Measurements from ENCODE around the gene ZNF445. TPM values are rescaled to one million over a fixed set of nuclear protein-coding genes. Genes with fewer than 3 reads are reported as not detected.
"Not testable (repeated sequence)": the region's sequence is repeated elsewhere in the genome, so short reads cannot be mapped to it uniquely, and the experiment has no call there.

Gene ZNF445
- total RNA-seq: 10 to 100 TPM; 17.9 to 24.0 TPM

DNA sequence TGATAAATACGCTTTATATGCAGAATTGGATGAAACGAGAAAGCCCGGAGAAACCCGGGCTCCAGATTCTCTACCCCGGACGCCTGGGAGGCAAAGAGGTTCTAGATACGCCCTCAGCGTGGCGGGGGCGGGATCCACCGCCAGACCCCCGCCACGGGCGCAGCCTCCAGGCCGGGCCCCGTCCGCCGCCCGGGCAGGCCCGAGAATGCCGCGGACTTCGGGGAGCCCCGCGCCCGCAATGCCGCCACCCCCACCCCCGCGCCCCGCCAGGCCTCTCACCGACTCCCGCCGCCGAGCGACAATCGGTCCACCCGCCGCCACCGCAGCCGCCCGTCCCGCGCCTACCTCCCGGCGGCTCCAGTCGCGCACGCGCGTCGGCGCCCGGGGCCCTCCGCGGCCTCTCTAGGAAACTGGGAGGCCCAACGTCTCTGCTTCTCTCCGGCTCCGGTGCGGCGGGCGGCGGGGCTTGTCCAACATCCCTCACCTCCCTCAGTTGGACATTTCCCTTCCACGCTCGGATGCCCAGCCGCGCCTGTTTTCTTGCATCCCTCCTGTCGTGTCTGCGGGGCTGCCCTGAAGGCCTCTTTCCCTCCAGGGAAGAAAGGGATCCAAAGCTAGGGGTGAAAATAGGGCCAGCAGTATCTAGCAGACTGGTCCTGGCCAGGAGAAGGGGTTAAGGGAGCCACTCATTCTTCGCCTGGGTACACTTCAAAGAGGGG, at the start of gene ZNF445:
ZNF445 (minus strand) TSS at position 359 of the 719 bp plus-strand sequence. CDS start 22,121 bp downstream, outside the sequence.
- peaks cover 5% of the 10 kb centered on the region for H3K36me3 Mint-ChIP-seq
- peak within 1 kb of the TSS; percentile 83 for H3K27ac Mint-ChIP-seq
- peaks cover 22% of the 10 kb centered on the region for H3K4me1 Mint-ChIP-seq
- DNase-seq (peak; percentile 81), ATAC-seq (peak; percentile 93)
- H3K4me3 Mint-ChIP-seq: peak within 1 kb of the TSS; percentile 78
- no peaks in the 10 kb centered on the region for H3K9me3 Mint-ChIP-seq (ENCODE audit: low read depth)
- no peaks in the 10 kb centered on the region for H3K27me3 Mint-ChIP-seq
- CTCF ChIA-PET: interaction anchor here (1.0 kb wide), 2 partner anchors 10 to 139 kb away, joined by 3 to 4 read pairs; partner anchors contain the start of gene TCAIM

DNA sequence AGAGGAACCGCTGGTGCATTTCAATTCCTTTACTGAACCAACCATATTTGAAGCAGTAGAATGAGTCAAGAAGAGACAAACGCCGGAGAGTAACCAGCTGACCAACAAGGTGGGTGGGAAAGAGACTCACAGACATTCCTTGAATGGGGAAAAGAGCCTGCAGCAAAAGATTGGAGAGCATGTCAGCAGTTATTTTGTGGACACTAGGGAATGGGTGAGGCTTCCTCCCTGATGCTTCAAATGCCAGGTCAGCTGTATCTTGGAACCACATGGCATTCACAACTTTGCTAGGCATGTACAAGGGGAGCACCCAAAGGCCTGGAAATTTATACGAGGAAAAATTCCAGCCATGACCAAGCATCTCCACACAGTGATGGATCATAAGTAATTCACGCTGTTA, 47.6 kb upstream of the ZNF445 start:
- no peaks in the 10 kb centered on the region for H3K36me3 Mint-ChIP-seq
- H3K4me3 Mint-ChIP-seq: no peak overlapping the region
- H3K4me1 Mint-ChIP-seq: no peaks in the 10 kb centered on the region
- H3K27me3 Mint-ChIP-seq: peaks cover 26% of the 10 kb centered on the region
- H3K9me3 Mint-ChIP-seq (ENCODE audit: low read depth): no peaks in the 10 kb centered on the region
- ATAC-seq (no peak), DNase-seq (no peak)
- no peak overlapping the region for H3K27ac Mint-ChIP-seq
- CTCF ChIA-PET: no interaction called here

GRCh38 chr3:44522494-44522933, 45.0 kb upstream of the ZNF445 start:
- no peak overlapping the region for H3K27ac Mint-ChIP-seq
- H3K4me1 Mint-ChIP-seq: peaks cover 7% of the 10 kb centered on the region
- CTCF ChIA-PET: no interaction called here

GRCh38 chr3:44521721-44522120, 44.3 kb upstream of the ZNF445 start:
- no peak overlapping the region for H3K27ac Mint-ChIP-seq
- H3K4me3 Mint-ChIP-seq: no peak overlapping the region
- H3K4me1 Mint-ChIP-seq: peaks cover 7% of the 10 kb centered on the region
- no peaks in the 10 kb centered on the region for H3K9me3 Mint-ChIP-seq (ENCODE audit: low read depth)
- DNase-seq: no peak
- no peak for ATAC-seq
- H3K36me3 Mint-ChIP-seq: no peaks in the 10 kb centered on the region
- H3K27me3 Mint-ChIP-seq: peaks cover 36% of the 10 kb centered on the region
- CTCF ChIA-PET: no interaction called here

More at GRCh38 chr3:44522494-44522933, 45.0 kb upstream of the ZNF445 start:
- Mint-ChIP-seq H3K4me3 (no peak overlapping the region), H3K27me3 (peaks cover 36% of the 10 kb centered on the region), H3K9me3 (ENCODE audit: low read depth) (no peaks in the 10 kb centered on the region), H3K36me3 (no peaks in the 10 kb centered on the region)
- DNase-seq: no peak
- no peak for ATAC-seq

DNA sequence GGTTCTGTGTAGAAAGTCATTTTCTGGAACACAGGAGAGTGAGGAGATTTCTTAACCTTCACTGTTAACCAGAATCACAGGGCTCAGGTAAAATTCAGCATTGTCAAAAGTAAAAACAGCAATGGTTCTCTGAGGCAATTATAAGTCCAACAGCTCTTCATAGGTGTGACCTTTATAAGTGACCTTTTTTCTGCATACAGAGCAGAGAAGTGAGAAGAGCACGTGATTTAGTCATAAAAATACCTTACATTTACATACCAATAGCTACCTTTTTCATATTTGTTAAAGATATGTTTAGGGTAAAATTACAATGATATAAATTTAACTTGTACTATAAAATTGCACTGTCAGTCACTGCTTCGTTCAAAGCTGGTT, 41.3 kb upstream of the ZNF445 start:
- Mint-ChIP-seq H3K4me1 (peaks cover 7% of the 10 kb centered on the region), H3K27ac (no peak overlapping the region), H3K36me3 (no peaks in the 10 kb centered on the region), H3K27me3 (peaks cover 36% of the 10 kb centered on the region), H3K9me3 (ENCODE audit: low read depth) (no peaks in the 10 kb centered on the region), H3K4me3 (no peak overlapping the region)
- DNase-seq: no peak
- CTCF ChIA-PET: no interaction called here
- ATAC-seq: no peak

GRCh38 chr3:44516230-44516629, 38.8 kb upstream of the ZNF445 start:
- no peak overlapping the region for H3K4me3 Mint-ChIP-seq
- H3K4me1 Mint-ChIP-seq: peaks cover 12% of the 10 kb centered on the region
- no peaks in the 10 kb centered on the region for H3K9me3 Mint-ChIP-seq (ENCODE audit: low read depth)
- no peak overlapping the region for H3K27ac Mint-ChIP-seq
- peaks cover 19% of the 10 kb centered on the region for H3K27me3 Mint-ChIP-seq
- DNase-seq (no peak), ATAC-seq (no peak)
- CTCF ChIA-PET: no interaction called here
- no peaks in the 10 kb centered on the region for H3K36me3 Mint-ChIP-seq

GRCh38 chr3:44513513-44513912, 36.0 kb upstream of the ZNF445 start:
- no peaks in the 10 kb centered on the region for H3K36me3 Mint-ChIP-seq
- no peaks in the 10 kb centered on the region for H3K9me3 Mint-ChIP-seq (ENCODE audit: low read depth)
- DNase-seq: no peak
- CTCF ChIA-PET: no interaction called here
- H3K27me3 Mint-ChIP-seq: peaks cover 7% of the 10 kb centered on the region
- no peak overlapping the region for H3K27ac Mint-ChIP-seq
- no peak overlapping the region for H3K4me3 Mint-ChIP-seq
- peaks cover 22% of the 10 kb centered on the region for H3K4me1 Mint-ChIP-seq
- ATAC-seq: no peak

GRCh38 chr3:44511238-44511566, 33.7 kb upstream of the ZNF445 start:
- Mint-ChIP-seq H3K9me3 (ENCODE audit: low read depth) (peaks cover 4% of the 10 kb centered on the region), H3K4me3 (peak overlapping the region; percentile 81), H3K36me3 (peaks cover 14% of the 10 kb centered on the region), H3K27ac (peak overlapping the region; percentile 79), H3K4me1 (peaks cover 23% of the 10 kb centered on the region), H3K27me3 (no peaks in the 10 kb centered on the region)
- DNase-seq (no peak), ATAC-seq (no peak)
- CTCF ChIA-PET: interaction anchor here (0.9 to 1.8 kb wide), 5 partner anchors 19 to 173 kb away, joined by 3 to 5 read pairs (median 3); partner anchors contain the start of gene TCAIM

DNA sequence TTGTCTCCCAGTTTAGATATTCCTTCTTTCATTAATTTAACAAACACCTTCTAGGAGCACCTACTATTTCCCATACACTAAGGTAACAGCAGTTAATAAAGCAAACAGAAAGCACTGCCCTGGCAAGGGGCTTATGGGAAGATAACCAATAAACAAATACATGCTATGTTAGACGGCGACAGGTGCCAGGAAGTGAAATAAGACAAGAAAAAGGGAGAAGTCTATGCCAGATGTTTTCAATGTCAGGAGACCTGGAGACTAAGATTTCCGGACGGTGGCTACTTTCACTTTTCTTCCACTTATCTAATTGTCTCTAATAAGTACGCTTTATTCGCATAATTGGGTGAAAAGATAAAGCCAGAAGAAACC, 32.5 kb upstream of the ZNF445 start:
- H3K4me3 Mint-ChIP-seq: peak overlapping the region; percentile 81
- peak; percentile 6 for ATAC-seq
- H3K4me1 Mint-ChIP-seq: peaks cover 23% of the 10 kb centered on the region
- no peak for DNase-seq
- H3K27ac Mint-ChIP-seq: peak overlapping the region; percentile 89
- peaks cover 13% of the 10 kb centered on the region for H3K9me3 Mint-ChIP-seq (ENCODE audit: low read depth)
- CTCF ChIA-PET: interaction anchor here (1.8 kb wide), 1 partner anchor 172 kb away, joined by 5 read pairs; the partner anchor contains the start of gene TCAIM
- peaks cover 25% of the 10 kb centered on the region for H3K36me3 Mint-ChIP-seq
- no peaks in the 10 kb centered on the region for H3K27me3 Mint-ChIP-seq

DNA sequence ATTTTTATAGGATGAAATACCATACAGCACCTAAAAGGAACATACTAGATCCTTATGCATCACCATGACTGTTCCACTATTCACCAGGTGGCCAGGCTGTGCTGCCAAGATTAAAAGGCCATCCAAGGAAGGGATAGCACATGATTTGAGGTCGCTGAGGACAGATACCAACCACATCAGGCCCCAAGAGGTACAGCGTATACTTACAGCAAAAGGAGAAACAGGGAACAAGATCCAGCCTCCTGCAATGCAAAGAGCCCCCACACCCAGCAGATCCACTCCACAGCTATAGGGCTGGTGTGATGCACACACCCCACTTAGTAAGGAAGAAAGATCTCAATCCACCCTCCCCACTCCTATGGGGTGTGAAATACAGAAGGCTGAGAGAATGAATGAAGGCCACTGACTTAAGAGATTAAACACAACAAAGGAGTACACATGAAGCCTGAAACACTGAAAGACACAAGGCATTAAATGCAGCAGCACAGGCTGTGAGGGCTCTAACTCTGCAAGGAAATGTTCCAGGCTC, 32.0 kb upstream of the ZNF445 start:
- Mint-ChIP-seq H3K36me3 (peaks cover 25% of the 10 kb centered on the region), H3K27ac (peak overlapping the region; percentile 89), H3K4me1 (peaks cover 23% of the 10 kb centered on the region), H3K27me3 (no peaks in the 10 kb centered on the region), H3K9me3 (ENCODE audit: low read depth) (peaks cover 14% of the 10 kb centered on the region), H3K4me3 (peak overlapping the region; percentile 81)
- ATAC-seq: peak; percentile 13
- CTCF ChIA-PET: no interaction called here
- no peak for DNase-seq

DNA sequence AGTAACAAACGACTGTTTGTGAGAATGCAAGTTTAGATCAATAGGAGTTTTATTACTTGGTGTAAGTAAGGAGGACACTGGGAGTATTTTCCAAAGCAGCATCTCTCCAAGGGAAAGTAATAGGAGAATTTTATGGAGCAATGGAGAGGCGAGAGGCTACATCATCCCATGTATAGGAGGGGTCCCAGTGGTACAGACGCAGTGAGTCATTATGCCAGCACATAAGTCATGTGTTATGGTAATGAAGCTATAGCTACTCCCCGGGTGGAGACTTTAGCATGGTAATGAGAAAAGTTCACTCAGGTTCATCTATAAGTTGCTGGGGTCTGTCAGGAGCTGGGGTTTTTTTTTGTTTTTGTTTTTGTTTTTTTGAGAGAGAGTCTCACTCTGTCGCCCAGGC, 29.5 kb upstream of the ZNF445 start:
- H3K4me3 Mint-ChIP-seq: no peak overlapping the region
- ATAC-seq (no peak), DNase-seq (no peak)
- CTCF ChIA-PET: no interaction called here
- H3K36me3 Mint-ChIP-seq: peaks cover 40% of the 10 kb centered on the region
- H3K27ac Mint-ChIP-seq: no peak overlapping the region
- no peaks in the 10 kb centered on the region for H3K27me3 Mint-ChIP-seq
- peaks cover 21% of the 10 kb centered on the region for H3K9me3 Mint-ChIP-seq (ENCODE audit: low read depth)
- peaks cover 23% of the 10 kb centered on the region for H3K4me1 Mint-ChIP-seq

GRCh38 chr3:44506556-44506955, 29.1 kb upstream of the ZNF445 start:
- no peaks in the 10 kb centered on the region for H3K27me3 Mint-ChIP-seq
- H3K4me3 Mint-ChIP-seq: no peak overlapping the region
- CTCF ChIA-PET: no interaction called here
- peaks cover 21% of the 10 kb centered on the region for H3K4me1 Mint-ChIP-seq
- no peak for DNase-seq
- no peak for ATAC-seq
- peaks cover 44% of the 10 kb centered on the region for H3K36me3 Mint-ChIP-seq
- H3K9me3 Mint-ChIP-seq (ENCODE audit: low read depth): peaks cover 24% of the 10 kb centered on the region
- H3K27ac Mint-ChIP-seq: no peak overlapping the region

GRCh38 chr3:44504566-44504965, 27.1 kb upstream of the ZNF445 start:
- DNase-seq: no peak
- no peaks in the 10 kb centered on the region for H3K27me3 Mint-ChIP-seq
- no peak overlapping the region for H3K4me3 Mint-ChIP-seq
- H3K9me3 Mint-ChIP-seq (ENCODE audit: low read depth): peaks cover 39% of the 10 kb centered on the region
- H3K36me3 Mint-ChIP-seq: peaks cover 63% of the 10 kb centered on the region
- ATAC-seq: no peak
- H3K4me1 Mint-ChIP-seq: peaks cover 14% of the 10 kb centered on the region
- no peak overlapping the region for H3K27ac Mint-ChIP-seq
- CTCF ChIA-PET: no interaction called here

DNA sequence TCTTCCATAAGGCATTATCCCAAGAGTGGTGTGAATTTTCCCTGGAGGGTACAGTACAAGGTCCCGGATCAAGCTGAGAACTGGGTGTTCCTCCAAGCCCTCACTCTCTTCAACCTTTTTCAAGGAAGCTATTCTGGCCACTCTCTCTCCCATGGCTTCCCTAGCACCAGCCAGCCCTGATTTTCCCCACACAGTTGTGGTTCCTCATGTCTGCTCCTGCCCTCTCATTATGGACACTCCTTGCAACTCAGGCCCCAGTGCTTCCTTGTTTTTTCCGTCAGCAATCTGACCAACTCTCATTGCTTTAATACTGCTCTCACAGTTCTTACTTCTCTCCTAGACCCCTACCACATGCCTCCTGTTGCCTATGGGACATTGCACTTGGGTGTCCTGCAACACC, 25.7 kb upstream of the ZNF445 start:
- H3K27ac Mint-ChIP-seq, CTCF ChIA-PET: not testable (repeated sequence)
- H3K9me3 Mint-ChIP-seq (ENCODE audit: low read depth): peaks cover 50% of the 10 kb centered on the region

More for the DNA sequence above, 25.7 kb upstream of the ZNF445 start:
- H3K36me3 Mint-ChIP-seq: peaks cover 73% of the 10 kb centered on the region
- not testable (repeated sequence) for ATAC-seq, H3K27me3 Mint-ChIP-seq, H3K4me3 Mint-ChIP-seq, H3K4me1 Mint-ChIP-seq, DNase-seq

Data from activated CD8-positive, alpha-beta memory T cell treated with anti-CD3 and anti-CD28 coated beads, Interleukin-2, amount 10 ng/mL, durations not matched to agents 7 days and 5 days (primary cell).